Kidney epithelial cell (primary cell): ENCODE measurements around the gene SLC29A2. TPM values are rescaled to one million over a fixed set of nuclear protein-coding genes. Genes with fewer than 3 reads are reported as not detected.
A peak's percentile ranks its signal among the peaks of the same experiment; 100 is the strongest.

Experiments used
- DNase-seq: peaks from one replicate; pipeline ENCODE4 v3.0.0-alpha.2; 2010; ENCODE audit warnings: low read depth
- H3K27me3 ChIP-seq: 2 replicates; pipeline ENCODE4 v1.6.0; 2011; ENCODE audit warnings: low read length; ENCODE audit not compliant: control insufficient read depth, insufficient read depth
- H3K36me3 ChIP-seq: 2 replicates; pipeline ENCODE4 v1.5.1; 2011; ENCODE audit warnings: low read length; ENCODE audit not compliant: control insufficient read depth, insufficient read depth
- H3K4me3 ChIP-seq: 2 replicates; pipeline ENCODE4 v1.5.1; 2011; ENCODE audit warnings: low read depth, mild to moderate bottlenecking, control low read depth, low read length
- CTCF ChIP-seq: IDR thresholded peaks from 2 replicates; pipeline ENCODE4 v1.5.1; 2011; ENCODE audit warnings: mild to moderate bottlenecking, moderate library complexity, low read length, control low read depth, inconsistent platforms; ENCODE audit not compliant: insufficient read depth, poor library complexity, severe bottlenecking
- total RNA-seq: library from RNA; depleted of rRNA; stranded (reverse); fragments of >200 nt; gene quantifications from 2 replicates; pipeline ENCODE4 v1.2.3, GENCODE V29; 2015

The SLC29A2 gene
- total RNA-seq, 1 donor from 2014 or later = 5.5 TPM

GRCh38 chr11:66410191-66410590 lies 38.6 kb upstream of the SLC29A2 start:
- DNase-seq = no peak
- no peak for TF ChIP-seq CTCF
- H3K27me3 ChIP-seq = peaks cover 46% of the 10 kb centered on the region
- H3K4me3 ChIP-seq = no peak overlapping the region
- H3K36me3 ChIP-seq = no peaks in the 10 kb centered on the region

- no peak for DNase-seq
- no peak for TF ChIP-seq CTCF
- peaks cover 45% of the 10 kb centered on the region for H3K27me3 ChIP-seq
- no peaks in the 10 kb centered on the region for H3K36me3 ChIP-seq
- no peak overlapping the region for H3K4me3 ChIP-seq
Measured at GRCh38 chr11:66409226-66409625, 37.7 kb upstream of the SLC29A2 start.

- Histone ChIP-seq H3K36me3 (no peaks in the 10 kb centered on the region), H3K4me3 (peak overlapping the region; percentile 6), H3K27me3 (peaks cover 39% of the 10 kb centered on the region)
- TF ChIP-seq CTCF = peak; percentile 100
- no peak for DNase-seq
Measured at GRCh38 chr11:66408488-66409214, 37.1 kb upstream of the SLC29A2 start.

- H3K27me3 ChIP-seq = peaks cover 33% of the 10 kb centered on the region
- no peak for DNase-seq
- TF ChIP-seq CTCF = no peak
- no peak overlapping the region for H3K4me3 ChIP-seq
- H3K36me3 ChIP-seq = no peaks in the 10 kb centered on the region
Measured at GRCh38 chr11:66407651-66408050, 36.1 kb upstream of the SLC29A2 start.

- H3K27me3 ChIP-seq = peaks cover 2% of the 10 kb centered on the region
- TF ChIP-seq CTCF = no peak
- no peak overlapping the region for H3K4me3 ChIP-seq
- no peaks in the 10 kb centered on the region for H3K36me3 ChIP-seq
- DNase-seq = no peak
Measured at GRCh38 chr11:66393954-66394353, 22.4 kb upstream of the SLC29A2 start.

GRCh38 chr11:66391322-66391721 lies 19.8 kb upstream of the SLC29A2 start:
- peaks cover 2% of the 10 kb centered on the region for H3K27me3 ChIP-seq
- H3K36me3 ChIP-seq = no peaks in the 10 kb centered on the region
- DNase-seq = no peak
- no peak overlapping the region for H3K4me3 ChIP-seq
- TF ChIP-seq CTCF = no peak
